GM12865 (cell line): ENCODE results near the gene HRG.
"Not testable (repeated sequence)": the region's sequence is repeated elsewhere in the genome, so short reads cannot be mapped to it uniquely, and the experiment has no call there.

ENCODE experiments used
- DNase-seq: peaks from one replicate; pipeline ENCODE4 v3.0.0; 2010; ENCODE audit warnings: low read depth
- H3K4me3 ChIP-seq: 2 replicates; pipeline ENCODE4 v1.5.1; 2011; ENCODE audit warnings: mild to moderate bottlenecking, low read depth, low read length, control low read depth
- TF ChIP-seq, protein P1 (sequence below): IDR thresholded peaks from 2 replicates; pipeline ENCODE4 v1.5.1; 2011; ENCODE audit warnings: low read length, control low read depth, low read depth, inconsistent platforms; ENCODE audit not compliant: insufficient read depth; ENCODE audit errors: missing control alignments

Gene HRG

DNA sequence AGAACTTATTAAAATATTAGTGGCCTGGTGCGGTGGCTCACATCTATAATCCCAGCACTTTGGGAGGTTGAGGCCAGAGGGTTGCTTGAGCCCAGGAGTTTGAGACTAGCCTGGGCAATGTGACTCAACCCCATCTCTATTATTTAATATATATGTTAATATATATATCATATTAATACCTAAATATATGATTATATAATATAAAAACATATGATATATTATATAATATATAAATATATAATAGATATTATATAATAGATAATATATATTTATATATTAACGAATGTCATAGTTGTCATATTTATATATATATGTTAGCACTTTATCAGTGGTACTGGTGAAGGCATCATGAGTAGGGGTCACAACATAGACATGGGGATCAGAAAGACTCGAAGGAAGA, 5.2 kb downstream of the HRG start:
- no peak for DNase-seq
- TF ChIP-seq, protein P1, sequence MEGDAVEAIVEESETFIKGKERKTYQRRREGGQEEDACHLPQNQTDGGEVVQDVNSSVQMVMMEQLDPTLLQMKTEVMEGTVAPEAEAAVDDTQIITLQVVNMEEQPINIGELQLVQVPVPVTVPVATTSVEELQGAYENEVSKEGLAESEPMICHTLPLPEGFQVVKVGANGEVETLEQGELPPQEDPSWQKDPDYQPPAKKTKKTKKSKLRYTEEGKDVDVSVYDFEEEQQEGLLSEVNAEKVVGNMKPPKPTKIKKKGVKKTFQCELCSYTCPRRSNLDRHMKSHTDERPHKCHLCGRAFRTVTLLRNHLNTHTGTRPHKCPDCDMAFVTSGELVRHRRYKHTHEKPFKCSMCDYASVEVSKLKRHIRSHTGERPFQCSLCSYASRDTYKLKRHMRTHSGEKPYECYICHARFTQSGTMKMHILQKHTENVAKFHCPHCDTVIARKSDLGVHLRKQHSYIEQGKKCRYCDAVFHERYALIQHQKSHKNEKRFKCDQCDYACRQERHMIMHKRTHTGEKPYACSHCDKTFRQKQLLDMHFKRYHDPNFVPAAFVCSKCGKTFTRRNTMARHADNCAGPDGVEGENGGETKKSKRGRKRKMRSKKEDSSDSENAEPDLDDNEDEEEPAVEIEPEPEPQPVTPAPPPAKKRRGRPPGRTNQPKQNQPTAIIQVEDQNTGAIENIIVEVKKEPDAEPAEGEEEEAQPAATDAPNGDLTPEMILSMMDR, result no peak
- no peak overlapping the region for H3K4me3 ChIP-seq

DNA sequence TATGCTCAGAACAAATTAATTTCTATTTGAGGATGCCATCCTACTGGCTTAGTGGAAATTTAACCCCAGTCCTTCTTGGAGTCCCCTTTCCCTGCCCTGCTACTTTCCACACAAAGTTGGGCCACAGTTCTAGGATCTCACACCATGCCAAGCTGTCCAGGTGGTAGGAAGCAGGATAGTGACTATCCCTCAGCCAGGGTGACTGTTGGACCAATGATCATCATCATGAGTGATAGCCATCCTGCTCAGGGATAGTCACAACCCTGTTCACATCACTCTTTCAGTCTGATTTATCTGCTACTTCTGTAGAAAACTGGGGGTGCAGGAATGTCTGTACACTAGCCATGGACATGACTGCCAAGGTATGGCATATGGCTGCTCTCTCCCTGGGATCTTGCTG, 12.8 kb downstream of the HRG start:
- no peak overlapping the region for H3K4me3 ChIP-seq
- DNase-seq, result no peak
- TF ChIP-seq, protein P1, result no peak

DNA sequence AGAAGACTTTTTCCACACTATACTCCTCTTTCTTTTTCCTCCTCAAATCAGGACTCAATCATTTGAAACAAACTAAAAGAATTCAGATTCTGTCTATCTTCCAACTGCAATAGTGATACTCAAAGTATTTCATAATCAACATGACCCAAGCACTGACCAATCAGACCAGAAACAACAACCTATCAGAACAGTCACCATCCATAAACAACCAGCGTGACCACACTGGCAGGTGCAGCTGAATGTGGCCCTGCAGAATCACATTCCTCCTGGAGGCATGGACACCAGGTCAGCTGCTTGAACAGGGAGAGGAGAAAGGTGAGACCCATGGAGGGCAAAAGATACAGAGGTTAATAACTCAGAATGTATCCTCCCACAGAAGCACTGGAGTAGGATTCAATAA, 13.3 kb downstream of the HRG start:
- TF ChIP-seq, protein P1, result no peak
- DNase-seq, result no peak
- no peak overlapping the region for H3K4me3 ChIP-seq

DNA sequence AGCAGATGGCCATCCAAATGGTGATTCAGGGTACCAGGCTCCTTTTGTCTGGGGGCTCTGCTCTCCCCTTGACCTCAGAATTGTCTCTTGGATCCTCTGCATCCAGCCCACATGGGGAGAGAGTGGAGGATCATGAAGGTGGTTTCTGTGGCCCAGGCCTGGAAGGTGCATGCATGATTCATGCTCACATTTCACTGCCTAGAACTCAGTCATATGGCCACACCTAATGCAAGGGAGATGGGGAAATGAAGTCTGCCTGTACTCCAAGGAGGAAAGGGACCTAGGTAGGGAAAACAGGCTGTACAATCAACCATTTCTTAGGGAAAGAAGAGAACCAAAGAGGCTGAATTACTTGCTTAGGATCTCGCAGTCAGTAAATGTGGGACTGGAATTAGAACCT, 15.1 kb downstream of the HRG start:
- no peak overlapping the region for H3K4me3 ChIP-seq
- DNase-seq, result no peak
- TF ChIP-seq, protein P1, result no peak

DNA sequence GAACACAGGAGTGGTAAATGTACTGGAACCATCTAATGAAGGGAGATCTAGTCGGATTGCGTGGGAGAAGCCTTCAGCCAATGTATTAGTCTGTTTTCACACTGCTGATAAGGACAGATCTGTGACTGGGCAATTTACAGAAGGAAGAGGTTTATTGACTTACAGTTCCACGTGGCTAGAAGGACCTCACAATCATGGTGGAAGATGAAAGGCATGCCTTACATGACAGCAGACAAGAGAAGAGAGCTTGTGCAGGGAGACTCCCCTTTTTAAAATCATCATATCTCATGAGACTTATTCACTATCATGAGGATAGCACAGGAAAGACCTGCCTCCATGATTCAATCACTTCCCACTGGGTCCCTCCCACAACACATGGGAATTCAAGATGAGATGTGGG, 17.0 kb downstream of the HRG start:
- TF ChIP-seq, protein P1, result no peak
- no peak overlapping the region for H3K4me3 ChIP-seq
- DNase-seq, result no peak

DNA sequence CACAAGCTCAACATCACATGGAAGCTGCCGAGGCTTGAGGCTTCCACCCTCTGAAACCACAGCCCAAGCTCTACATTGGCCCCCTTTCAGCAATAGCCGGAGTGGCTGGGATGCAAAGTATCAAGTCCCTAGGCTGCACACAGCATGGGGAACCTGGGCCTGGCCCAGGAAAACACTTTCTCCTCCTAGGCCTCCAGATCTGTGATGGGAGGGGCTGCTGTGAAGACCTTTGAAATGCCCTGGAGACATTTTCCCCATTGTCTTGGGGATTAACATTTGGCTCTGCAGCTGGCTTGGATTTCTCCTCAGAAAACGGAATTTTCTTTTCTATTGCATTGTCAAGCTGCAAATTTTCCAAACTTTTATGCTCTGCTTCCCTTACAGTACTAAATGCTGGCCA, 18.2 kb downstream of the HRG start:
- H3K4me3 ChIP-seq, result no peak overlapping the region
- TF ChIP-seq, protein P1, result no peak
- DNase-seq, result no peak

DNA sequence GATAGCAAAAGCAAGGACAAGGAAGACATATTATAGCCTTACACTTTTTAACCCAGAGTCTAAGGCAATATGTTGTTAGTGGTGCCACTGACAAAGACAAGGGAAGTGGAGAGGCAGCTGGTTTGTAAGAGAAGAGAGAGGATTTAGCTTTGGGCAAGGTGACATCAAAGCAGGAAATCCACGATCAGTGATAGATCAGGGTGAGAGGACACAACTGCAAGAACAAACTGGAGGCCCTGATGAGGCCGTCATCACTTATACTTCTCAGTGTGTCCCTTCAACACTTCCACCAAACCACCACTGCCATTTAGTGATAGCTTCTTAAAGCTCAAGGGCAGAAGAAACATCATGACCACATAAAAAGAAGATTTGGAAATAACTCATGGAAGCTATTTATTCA, 20.7 kb downstream of the HRG start:
- H3K4me3 ChIP-seq, DNase-seq: not testable (repeated sequence)
